Fibroblast of lung (primary cell): Measurements from ENCODE around the gene TDRD1. TPM values are rescaled to one million over a fixed set of nuclear protein-coding genes. Genes with fewer than 3 reads are reported as not detected.

Source experiments
- DNase-seq, 2 donors: peaks; one replicate each; pipeline versions ENCODE4 v3.0.0 to v3.0.0-alpha.2; 2010; ENCODE audit warnings: low read depth in 2 of 2
- H2AFZ ChIP-seq: 2 replicates; pipeline ENCODE4 v1.5.1; 2012; ENCODE audit warnings: low read length, control low read depth, inconsistent platforms
- H3K27ac ChIP-seq: 2 replicates; pipeline ENCODE4 v1.5.1; 2011; ENCODE audit warnings: low read length, control low read depth; ENCODE audit not compliant: insufficient read depth
- H3K27me3 ChIP-seq: 2 replicates; pipeline ENCODE4 v1.5.1; 2011; ENCODE audit warnings: mild to moderate bottlenecking, low read length; ENCODE audit not compliant: control insufficient read depth, insufficient read depth
- H3K36me3 ChIP-seq: 2 replicates; pipeline ENCODE4 v1.5.1; 2011; ENCODE audit warnings: low read length; ENCODE audit not compliant: control insufficient read depth, insufficient read depth
- H3K4me1 ChIP-seq: 2 replicates; pipeline ENCODE4 v1.5.1; 2011; ENCODE audit warnings: low read length; ENCODE audit not compliant: control insufficient read depth, insufficient read depth; ENCODE audit errors: extremely low read depth
- H3K4me2 ChIP-seq: 2 replicates; pipeline ENCODE4 v1.5.1; 2011; ENCODE audit warnings: low read length, control low read depth; ENCODE audit not compliant: insufficient read depth; ENCODE audit errors: extremely low read depth
- H3K4me3 ChIP-seq, 4 experiments: fragments of 200-600 bp in 1 of 4; sonication (generic) in 1 of 4; replicated peaks in 1 of 4; 2 replicates each; pipeline ENCODE4 v1.5.1; 2011 to 2016; ENCODE audit warnings: low read length in 4 of 4, low read depth in 3 of 4, mild to moderate bottlenecking in 3 of 4, control low read depth in 2 of 4, inconsistent platforms in 1 of 4, mixed read lengths in 1 of 4; ENCODE audit not compliant: insufficient read depth in 1 of 4; ENCODE audit errors: control extremely low read depth in 1 of 4
- H3K79me2 ChIP-seq: 2 replicates; pipeline ENCODE4 v1.5.1; 2012; ENCODE audit warnings: mild to moderate bottlenecking, low read length, inconsistent platforms; ENCODE audit not compliant: control insufficient read depth, insufficient read depth
- H3K9ac ChIP-seq: 2 replicates; pipeline ENCODE4 v1.5.1; 2011; ENCODE audit warnings: mild to moderate bottlenecking, low read length, control low read depth; ENCODE audit not compliant: insufficient read depth
- H3K9me3 ChIP-seq: 2 replicates; pipeline ENCODE4 v1.5.1; 2012; ENCODE audit warnings: low read depth, low read length; ENCODE audit not compliant: control insufficient read depth, insufficient read depth
- H4K20me1 ChIP-seq: 2 replicates; pipeline ENCODE4 v1.5.1; 2011; ENCODE audit warnings: low read length; ENCODE audit not compliant: control insufficient read depth, insufficient read depth; ENCODE audit errors: extremely low read depth
- EZH2 ChIP-seq: IDR thresholded peaks from 2 replicates; pipeline ENCODE4 v1.5.1; 2012; ENCODE audit warnings: low read length, control low read depth, mild to moderate bottlenecking; ENCODE audit errors: missing control alignments
- polyA plus RNA-seq, 2 donors: library from polyadenylated mRNA; depleted of rRNA in 1 of 2; stranded (reverse) in 1 of 2; unstranded in 1 of 2; fragments of >200 nt; gene quantifications; 2 replicates each; pipeline ENCODE4 v1.2.1, GENCODE V29; 2011 to 2012; ENCODE audit warnings: missing spikeins in 1 of 2
- total RNA-seq: library from RNA; depleted of rRNA; stranded (reverse); fragments of >200 nt; gene quantifications from 2 replicates; pipeline ENCODE4 v1.2.1, GENCODE V29; 2014
- TF ChIP-seq, protein P1 (sequence below), 2 donors: IDR thresholded peaks in 1 of 2; conservative IDR thresholded peaks in 1 of 2; 1 replicate in 1 of 2; 2 replicates in 1 of 2; pipeline ENCODE4 v1.5.1; 2011 to 2012; ENCODE audit warnings: low read length in 2 of 2, control low read depth in 1 of 2, inconsistent platforms in 1 of 2, low read depth in 1 of 2, mild to moderate bottlenecking in 1 of 2

TDRD1 gene
- total and polyA plus RNA-seq, 2 donors (not counting 1 experiment from before 2014, with no cell fraction given), result 0.22 TPM; not detected in 1

- TF ChIP-seq, protein P1, sequence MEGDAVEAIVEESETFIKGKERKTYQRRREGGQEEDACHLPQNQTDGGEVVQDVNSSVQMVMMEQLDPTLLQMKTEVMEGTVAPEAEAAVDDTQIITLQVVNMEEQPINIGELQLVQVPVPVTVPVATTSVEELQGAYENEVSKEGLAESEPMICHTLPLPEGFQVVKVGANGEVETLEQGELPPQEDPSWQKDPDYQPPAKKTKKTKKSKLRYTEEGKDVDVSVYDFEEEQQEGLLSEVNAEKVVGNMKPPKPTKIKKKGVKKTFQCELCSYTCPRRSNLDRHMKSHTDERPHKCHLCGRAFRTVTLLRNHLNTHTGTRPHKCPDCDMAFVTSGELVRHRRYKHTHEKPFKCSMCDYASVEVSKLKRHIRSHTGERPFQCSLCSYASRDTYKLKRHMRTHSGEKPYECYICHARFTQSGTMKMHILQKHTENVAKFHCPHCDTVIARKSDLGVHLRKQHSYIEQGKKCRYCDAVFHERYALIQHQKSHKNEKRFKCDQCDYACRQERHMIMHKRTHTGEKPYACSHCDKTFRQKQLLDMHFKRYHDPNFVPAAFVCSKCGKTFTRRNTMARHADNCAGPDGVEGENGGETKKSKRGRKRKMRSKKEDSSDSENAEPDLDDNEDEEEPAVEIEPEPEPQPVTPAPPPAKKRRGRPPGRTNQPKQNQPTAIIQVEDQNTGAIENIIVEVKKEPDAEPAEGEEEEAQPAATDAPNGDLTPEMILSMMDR (conservative IDR thresholded peaks at IDR 0.05 in 1 of 2, IDR thresholded peaks at IDR 0.05 in 1 of 2; ENCODE audit: low read depth in 1 of 2, low read length in 2 of 2), result no peak
- no peak for TF ChIP-seq EZH2
- no peaks in the 10 kb centered on the region for H3K4me1 ChIP-seq
- no peaks in the 10 kb centered on the region for H3K79me2 ChIP-seq
- no peak overlapping the region for H3K9ac ChIP-seq
- no peak overlapping the region for H3K27ac ChIP-seq
- peaks cover 2% of the 10 kb centered on the region for H3K27me3 ChIP-seq
- H2AFZ ChIP-seq, result no peak overlapping the region
- H3K4me3 ChIP-seq, result no peak overlapping the region
- no peak overlapping the region for H3K4me2 ChIP-seq
- no peaks in the 10 kb centered on the region for H3K36me3 ChIP-seq
- H4K20me1 ChIP-seq, result no peaks in the 10 kb centered on the region
- H3K9me3 ChIP-seq, result no peaks in the 10 kb centered on the region
- DNase-seq, result no peak
Measured at GRCh38 chr10:114208351-114208750, 29.2 kb downstream of the TDRD1 start.

DNA sequence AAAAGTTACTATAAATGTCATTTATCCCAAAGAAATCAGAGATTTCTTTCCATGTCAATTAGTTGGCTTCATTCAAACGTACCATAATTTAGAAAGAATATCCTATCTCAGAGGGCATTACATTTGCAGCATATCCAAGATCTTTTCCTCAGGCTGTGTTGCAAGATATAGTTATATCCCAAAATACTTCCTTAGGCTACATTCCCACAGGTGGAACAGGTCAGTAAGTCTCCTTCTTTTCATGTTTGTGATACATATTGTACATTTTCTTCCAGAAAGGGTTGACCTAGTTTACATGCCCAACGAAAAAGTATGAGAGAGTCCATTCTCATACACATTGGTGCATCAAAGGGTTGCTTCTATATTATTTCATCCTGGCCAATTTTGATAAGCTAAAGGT is 33.0 kb downstream of the TDRD1 start:
- Histone ChIP-seq H3K79me2 (no peaks in the 10 kb centered on the region), H4K20me1 (no peaks in the 10 kb centered on the region), H2AFZ (no peak overlapping the region), H3K4me1 (no peaks in the 10 kb centered on the region), H3K27ac (no peak overlapping the region), H3K27me3 (no peaks in the 10 kb centered on the region), H3K9ac (no peak overlapping the region), H3K36me3 (no peaks in the 10 kb centered on the region), H3K4me2 (no peak overlapping the region), H3K9me3 (no peaks in the 10 kb centered on the region), H3K4me3 (no peak overlapping the region)
- no peak for DNase-seq
- TF ChIP-seq, protein P1 (conservative IDR thresholded peaks at IDR 0.05 in 1 of 2, IDR thresholded peaks at IDR 0.05 in 1 of 2; ENCODE audit: low read depth in 1 of 2, low read length in 2 of 2), result no peak
- TF ChIP-seq EZH2, result no peak

- Histone ChIP-seq H3K27me3 (no peaks in the 10 kb centered on the region), H3K4me2 (no peak overlapping the region)
- TF ChIP-seq, protein P1 (conservative IDR thresholded peaks at IDR 0.05 in 1 of 2, IDR thresholded peaks at IDR 0.05 in 1 of 2; ENCODE audit: low read depth in 1 of 2, low read length in 2 of 2), result no peak
- TF ChIP-seq EZH2, result no peak
Measured at GRCh38 chr10:114215033-114215432, 35.9 kb downstream of the TDRD1 start.

More at GRCh38 chr10:114215033-114215432, 35.9 kb downstream of the TDRD1 start:
- Histone ChIP-seq H3K27ac (no peak overlapping the region), H3K4me1 (no peaks in the 10 kb centered on the region), H3K79me2 (no peaks in the 10 kb centered on the region), H3K9ac (no peak overlapping the region), H3K36me3 (no peaks in the 10 kb centered on the region), H3K9me3 (no peaks in the 10 kb centered on the region), H4K20me1 (no peaks in the 10 kb centered on the region), H2AFZ (no peak overlapping the region), H3K4me3 (no peak overlapping the region)
- no peak for DNase-seq
